HG03354 (cell line): ENCODE results near the gene HELZ.
"Not testable (repeated sequence)": the region's sequence is repeated elsewhere in the genome, so short reads cannot be mapped to it uniquely, and the experiment has no call there.

Experiments
- ATAC-seq: cut with Tn5 transposase; IDR thresholded peaks from one replicate; pipeline ENCODE4 v1.9.1; 2021; ENCODE audit warnings: mild to moderate bottlenecking; ENCODE audit not compliant: unreplicated experiment, poor library complexity, severe bottlenecking

The HELZ gene

GRCh38 chr17:67104641-67105040 is 140.4 kb downstream of the HELZ start:
- not testable (repeated sequence) for ATAC-seq

GRCh38 chr17:67098006-67098405 is 147.0 kb downstream of the HELZ start:
- ATAC-seq, result no peak

- no peak for ATAC-seq
Observed at GRCh38 chr17:67096609-67097008, 148.4 kb downstream of the HELZ start.

GRCh38 chr17:67095803-67096202 is 149.2 kb downstream of the HELZ start:
- ATAC-seq, result no peak

- not testable (repeated sequence) for ATAC-seq
Observed at GRCh38 chr17:67095291-67095690, 149.7 kb downstream of the HELZ start.

- no peak for ATAC-seq
Observed at GRCh38 chr17:67093348-67093747, 151.6 kb downstream of the HELZ start.

GRCh38 chr17:67092710-67093109 is 152.3 kb downstream of the HELZ start:
- ATAC-seq, result not testable (repeated sequence)

- ATAC-seq, result no peak
Observed at GRCh38 chr17:67092291-67092690, 152.7 kb downstream of the HELZ start.

- ATAC-seq, result no peak
Observed at GRCh38 chr17:67090341-67090740, 154.7 kb downstream of the HELZ start.

- no peak for ATAC-seq
Observed at GRCh38 chr17:67088639-67089038, 156.4 kb downstream of the HELZ start.

GRCh38 chr17:67085406-67085805 is 159.6 kb downstream of the HELZ start:
- ATAC-seq, result no peak

- peak; percentile 80 for ATAC-seq
Observed at GRCh38 chr17:67082107-67082506, 162.9 kb downstream of the HELZ start.

- no peak for ATAC-seq
Observed at GRCh38 chr17:67080804-67081203, 164.2 kb downstream of the HELZ start.

- ATAC-seq, result no peak
Observed at GRCh38 chr17:67079491-67079890, 165.5 kb downstream of the HELZ start.

GRCh38 chr17:67078292-67078691 is 166.7 kb downstream of the HELZ start:
- ATAC-seq, result no peak

GRCh38 chr17:67076290-67076689 is 168.7 kb downstream of the HELZ start:
- ATAC-seq, result no peak

- no peak for ATAC-seq
Observed at GRCh38 chr17:67074781-67075180, 170.2 kb downstream of the HELZ start.

- ATAC-seq, result no peak
Observed at GRCh38 chr17:67072885-67073284, 172.1 kb downstream of the HELZ start.

GRCh38 chr17:67071595-67071994 is 173.4 kb downstream of the HELZ start:
- ATAC-seq, result no peak

GRCh38 chr17:67069603-67070136 is 175.3 kb downstream of the HELZ start:
- ATAC-seq, result no peak

GRCh38 chr17:67068999-67069398 is 176.0 kb downstream of the HELZ start:
- ATAC-seq, result no peak
